NCI-H2107 treated with DMSO at 0.1 percent for 48 hours (cell line): Measurements from ENCODE around the gene PTPRK.
"Not testable (repeated sequence)": the region's sequence is repeated elsewhere in the genome, so short reads cannot be mapped to it uniquely, and the experiment has no call there.

Source experiments
- DNase-seq: peaks from one replicate; lab custom pipeline; 2025; ENCODE audit not compliant: unreplicated experiment; lab: John Stamatoyannopoulos, UW

Gene PTPRK

GRCh38 chr6:128446497-128446896 lies 73.9 kb downstream of the PTPRK start:
- DNase-seq = no peak

GRCh38 chr6:128443553-128443952 lies 76.8 kb downstream of the PTPRK start:
- DNase-seq = no peak

GRCh38 chr6:128439627-128440026 lies 80.8 kb downstream of the PTPRK start:
- DNase-seq = no peak

- peak; percentile 78 for DNase-seq
These were observed 82.0 kb downstream of the PTPRK start for GRCh38 chr6:128438393-128438792.

- peak; percentile 58 for DNase-seq
These were observed 82.7 kb downstream of the PTPRK start for GRCh38 chr6:128437685-128438084.

- not testable (repeated sequence) for DNase-seq
These were observed 85.6 kb downstream of the PTPRK start for GRCh38 chr6:128434752-128435151.

- DNase-seq = no peak
These were observed 88.0 kb downstream of the PTPRK start for GRCh38 chr6:128432394-128432793.

GRCh38 chr6:128427139-128427538 lies 93.3 kb downstream of the PTPRK start:
- no peak for DNase-seq

GRCh38 chr6:128425856-128426255 lies 94.5 kb downstream of the PTPRK start:
- no peak for DNase-seq

- DNase-seq = no peak
These were observed 97.5 kb downstream of the PTPRK start for GRCh38 chr6:128422871-128423270.

GRCh38 chr6:128422200-128422599 lies 98.2 kb downstream of the PTPRK start:
- DNase-seq = no peak

- no peak for DNase-seq
These were observed 98.6 kb downstream of the PTPRK start for GRCh38 chr6:128421788-128422187.

GRCh38 chr6:128417698-128418097 lies 102.7 kb downstream of the PTPRK start:
- DNase-seq = no peak

- DNase-seq = no peak
These were observed 105.0 kb downstream of the PTPRK start for GRCh38 chr6:128415387-128415786.

- DNase-seq = no peak
These were observed 105.5 kb downstream of the PTPRK start for GRCh38 chr6:128414943-128415342.

- no peak for DNase-seq
These were observed 107.1 kb downstream of the PTPRK start for GRCh38 chr6:128413291-128413690.

- no peak for DNase-seq
These were observed 107.7 kb downstream of the PTPRK start for GRCh38 chr6:128412680-128413079.

GRCh38 chr6:128410584-128410983 lies 109.8 kb downstream of the PTPRK start:
- DNase-seq = no peak

- no peak for DNase-seq
These were observed 111.4 kb downstream of the PTPRK start for GRCh38 chr6:128409003-128409402.

- DNase-seq = no peak
These were observed 113.9 kb downstream of the PTPRK start for GRCh38 chr6:128406453-128406852.

- no peak for DNase-seq
These were observed 116.6 kb downstream of the PTPRK start for GRCh38 chr6:128403618-128404444.

GRCh38 chr6:128400875-128401274 lies 119.5 kb downstream of the PTPRK start:
- DNase-seq = no peak

- no peak for DNase-seq
These were observed 122.4 kb downstream of the PTPRK start for GRCh38 chr6:128397996-128398395.
